ENCODE measurements around the gene FNDC7. TPM values are rescaled to one million over a fixed set of nuclear protein-coding genes. Genes with fewer than 3 reads are reported as not detected.

The FNDC7 gene
- total RNA-seq, 1 donor from 2014 or later, result not detected

DNA sequence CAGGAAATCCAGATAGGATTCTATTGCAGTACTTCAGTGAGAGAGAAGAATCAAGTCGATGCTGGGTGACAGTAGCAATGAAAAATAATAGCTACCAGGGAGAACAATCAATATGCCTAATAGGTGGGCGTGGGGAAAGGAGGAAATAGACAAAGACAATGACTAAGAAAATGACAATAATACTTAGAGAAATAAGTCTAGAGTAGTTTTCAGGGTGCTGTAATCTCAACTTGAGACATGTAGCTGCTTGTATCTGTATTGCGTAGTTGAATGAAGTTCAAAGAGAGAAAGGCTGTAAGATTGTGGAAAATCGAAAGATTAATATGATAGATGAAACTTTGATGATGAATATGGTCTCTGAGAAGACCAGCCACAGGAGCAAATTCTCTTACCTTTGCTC lies 36.4 kb downstream of the FNDC7 start:
- DNase-seq, result no peak
- peaks cover 3% of the 10 kb centered on the region for H3K4me1 Mint-ChIP-seq (ENCODE audit: low read depth, unreplicated experiment)
- no peaks in the 10 kb centered on the region for H3K36me3 Mint-ChIP-seq (ENCODE audit: unreplicated experiment)
- peaks cover 11% of the 10 kb centered on the region for H3K27me3 Mint-ChIP-seq (ENCODE audit: unreplicated experiment)
- TF ChIP-seq, protein P1, sequence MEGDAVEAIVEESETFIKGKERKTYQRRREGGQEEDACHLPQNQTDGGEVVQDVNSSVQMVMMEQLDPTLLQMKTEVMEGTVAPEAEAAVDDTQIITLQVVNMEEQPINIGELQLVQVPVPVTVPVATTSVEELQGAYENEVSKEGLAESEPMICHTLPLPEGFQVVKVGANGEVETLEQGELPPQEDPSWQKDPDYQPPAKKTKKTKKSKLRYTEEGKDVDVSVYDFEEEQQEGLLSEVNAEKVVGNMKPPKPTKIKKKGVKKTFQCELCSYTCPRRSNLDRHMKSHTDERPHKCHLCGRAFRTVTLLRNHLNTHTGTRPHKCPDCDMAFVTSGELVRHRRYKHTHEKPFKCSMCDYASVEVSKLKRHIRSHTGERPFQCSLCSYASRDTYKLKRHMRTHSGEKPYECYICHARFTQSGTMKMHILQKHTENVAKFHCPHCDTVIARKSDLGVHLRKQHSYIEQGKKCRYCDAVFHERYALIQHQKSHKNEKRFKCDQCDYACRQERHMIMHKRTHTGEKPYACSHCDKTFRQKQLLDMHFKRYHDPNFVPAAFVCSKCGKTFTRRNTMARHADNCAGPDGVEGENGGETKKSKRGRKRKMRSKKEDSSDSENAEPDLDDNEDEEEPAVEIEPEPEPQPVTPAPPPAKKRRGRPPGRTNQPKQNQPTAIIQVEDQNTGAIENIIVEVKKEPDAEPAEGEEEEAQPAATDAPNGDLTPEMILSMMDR (IDR thresholded peaks at IDR 0.05; ENCODE audit: partially characterized antibody, unreplicated experiment), result no peak
- peaks cover 5% of the 10 kb centered on the region for H3K9me3 Mint-ChIP-seq (ENCODE audit: unreplicated experiment)
- no peak overlapping the region for H3K4me3 Mint-ChIP-seq (ENCODE audit: unreplicated experiment)
- H3K27ac Mint-ChIP-seq (ENCODE audit: unreplicated experiment), result no peak overlapping the region

DNA sequence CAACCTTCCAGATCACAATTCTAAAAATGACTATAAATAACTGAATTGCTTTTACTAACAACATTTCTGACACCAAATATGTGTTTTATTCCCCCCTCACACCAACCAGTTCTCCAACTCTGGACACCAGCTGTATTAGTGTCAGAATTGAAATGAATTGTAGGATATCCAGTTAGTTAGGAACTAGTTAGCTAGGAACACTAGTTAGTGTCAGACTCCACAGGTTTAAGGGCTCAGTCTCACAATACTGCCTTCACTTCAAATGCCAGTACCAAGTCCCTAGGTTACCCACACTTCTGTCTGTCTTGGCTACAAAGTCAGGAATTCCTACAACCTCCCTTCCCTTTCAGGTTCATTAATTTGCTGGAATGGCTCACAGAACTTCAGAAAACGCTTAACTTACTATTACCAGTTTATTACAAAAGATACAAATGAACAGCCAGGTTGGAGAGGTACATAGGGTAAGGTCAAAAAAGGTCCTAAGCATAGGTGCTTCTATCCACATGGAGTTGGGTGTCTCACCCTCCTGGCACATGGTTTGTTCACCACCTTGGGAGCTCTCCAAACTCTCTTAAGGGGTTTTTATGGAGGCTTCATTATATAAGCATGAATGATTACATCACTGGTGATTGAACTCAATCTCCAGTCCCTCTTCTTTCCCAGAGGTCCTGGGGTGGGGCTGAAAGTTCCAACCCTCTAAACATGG lies 37.9 kb downstream of the FNDC7 start:
- Mint-ChIP-seq H3K4me1 (ENCODE audit: low read depth, unreplicated experiment) (peaks cover 3% of the 10 kb centered on the region), H3K36me3 (ENCODE audit: unreplicated experiment) (no peaks in the 10 kb centered on the region), H3K27me3 (ENCODE audit: unreplicated experiment) (peaks cover 11% of the 10 kb centered on the region), H3K9me3 (ENCODE audit: unreplicated experiment) (peaks cover 5% of the 10 kb centered on the region), H3K27ac (ENCODE audit: unreplicated experiment) (no peak overlapping the region), H3K4me3 (ENCODE audit: unreplicated experiment) (no peak overlapping the region)
- DNase-seq, result no peak
- TF ChIP-seq, protein P1 (IDR thresholded peaks at IDR 0.05; ENCODE audit: partially characterized antibody, unreplicated experiment), result no peak

DNA sequence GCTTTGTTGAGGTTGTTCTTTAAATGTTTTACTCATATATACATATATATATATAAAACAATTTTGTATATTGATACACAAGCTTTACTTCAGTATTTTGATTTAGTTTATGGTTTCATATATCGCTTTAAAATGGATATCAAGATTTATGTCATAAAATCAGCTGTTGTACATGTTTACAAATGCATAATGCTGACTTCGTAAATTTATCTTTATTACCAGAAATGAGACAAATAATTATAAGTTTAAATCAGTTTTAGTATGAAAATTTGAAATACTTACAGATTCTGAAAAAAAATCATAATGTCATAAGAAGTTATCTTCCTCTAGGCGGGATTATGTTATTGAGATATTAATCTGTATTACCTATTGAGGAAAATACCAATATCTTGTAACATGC lies 40.7 kb downstream of the FNDC7 start:
- TF ChIP-seq, protein P1 (IDR thresholded peaks at IDR 0.05; ENCODE audit: partially characterized antibody, unreplicated experiment), result no peak
- no peaks in the 10 kb centered on the region for H3K4me1 Mint-ChIP-seq (ENCODE audit: low read depth, unreplicated experiment)
- no peak overlapping the region for H3K4me3 Mint-ChIP-seq (ENCODE audit: unreplicated experiment)
- no peaks in the 10 kb centered on the region for H3K9me3 Mint-ChIP-seq (ENCODE audit: unreplicated experiment)
- no peak for DNase-seq
- H3K36me3 Mint-ChIP-seq (ENCODE audit: unreplicated experiment), result no peaks in the 10 kb centered on the region
- no peak overlapping the region for H3K27ac Mint-ChIP-seq (ENCODE audit: unreplicated experiment)
- H3K27me3 Mint-ChIP-seq (ENCODE audit: unreplicated experiment), result peaks cover 3% of the 10 kb centered on the region

DNA sequence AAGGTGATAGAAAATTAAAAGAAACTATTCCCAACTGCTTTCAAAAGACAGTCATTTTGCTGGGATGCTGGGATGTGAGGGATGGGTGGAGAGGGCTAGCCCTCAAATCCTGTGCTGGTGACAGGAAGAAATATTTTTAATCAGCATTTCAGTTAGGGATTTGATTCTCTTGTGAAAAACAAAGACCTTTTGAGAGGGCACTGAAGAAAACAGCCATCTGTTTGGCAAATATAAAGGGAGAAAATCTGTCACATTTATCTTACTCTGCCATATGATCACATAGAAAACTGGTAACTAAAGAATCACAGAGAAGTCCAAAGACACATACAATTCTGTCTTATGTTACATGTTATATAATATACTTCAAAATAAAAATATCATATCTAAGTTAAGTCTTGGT lies 46.1 kb downstream of the FNDC7 start:
- H3K27ac Mint-ChIP-seq (ENCODE audit: unreplicated experiment), result peak overlapping the region; percentile 69
- no peak overlapping the region for H3K4me3 Mint-ChIP-seq (ENCODE audit: unreplicated experiment)
- H3K4me1 Mint-ChIP-seq (ENCODE audit: low read depth, unreplicated experiment), result peaks cover 3% of the 10 kb centered on the region
- TF ChIP-seq, protein P1 (IDR thresholded peaks at IDR 0.05; ENCODE audit: partially characterized antibody, unreplicated experiment), result no peak
- H3K9me3 Mint-ChIP-seq (ENCODE audit: unreplicated experiment), result no peaks in the 10 kb centered on the region
- no peaks in the 10 kb centered on the region for H3K36me3 Mint-ChIP-seq (ENCODE audit: unreplicated experiment)
- DNase-seq, result no peak
- no peaks in the 10 kb centered on the region for H3K27me3 Mint-ChIP-seq (ENCODE audit: unreplicated experiment)

DNA sequence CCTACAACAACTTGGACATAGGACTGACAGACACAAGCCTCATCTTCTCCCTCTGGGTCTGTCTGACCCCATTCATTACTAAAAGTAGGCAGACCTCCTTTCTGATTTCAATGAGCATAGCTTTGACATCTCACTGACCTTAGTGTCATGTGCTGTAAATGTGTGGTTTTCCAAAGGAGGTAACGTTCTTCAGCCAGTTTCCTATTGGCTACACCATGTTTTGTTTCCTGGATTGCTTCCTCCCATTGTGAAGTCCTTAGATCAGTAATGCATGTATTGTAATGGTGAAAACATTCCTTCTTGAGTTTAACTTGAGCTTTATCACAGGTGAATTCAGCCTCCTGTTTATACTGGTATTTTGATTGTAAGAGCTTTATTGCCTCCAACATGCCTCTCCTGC lies 54.4 kb downstream of the FNDC7 start:
- H3K4me3 Mint-ChIP-seq (ENCODE audit: unreplicated experiment), result no peak overlapping the region
- no peaks in the 10 kb centered on the region for H3K36me3 Mint-ChIP-seq (ENCODE audit: unreplicated experiment)
- TF ChIP-seq, protein P1 (IDR thresholded peaks at IDR 0.05; ENCODE audit: partially characterized antibody, unreplicated experiment), result no peak
- no peak overlapping the region for H3K27ac Mint-ChIP-seq (ENCODE audit: unreplicated experiment)
- H3K4me1 Mint-ChIP-seq (ENCODE audit: low read depth, unreplicated experiment), result no peaks in the 10 kb centered on the region
- no peaks in the 10 kb centered on the region for H3K27me3 Mint-ChIP-seq (ENCODE audit: unreplicated experiment)
- H3K9me3 Mint-ChIP-seq (ENCODE audit: unreplicated experiment), result no peaks in the 10 kb centered on the region
- DNase-seq, result no peak
